OCI-LY3 (cell line): ENCODE measurements around the gene CAMK1D.

Experiments used
- CTCF ChIP-seq: fragments of 200-600, 300-600 bp; sonication (generic); IDR thresholded peaks from 2 replicates; pipeline ENCODE4 v1.5.1; 2014; ENCODE audit warnings: antibody characterized with exemption, low read length, low read depth
- EZH2phosphoT487 ChIP-seq: fragments of 200-600 bp; shearing (Covaris generic); IDR thresholded peaks from 2 replicates; pipeline ENCODE4 v1.6.1; 2018; ENCODE audit warnings: antibody characterized with exemption, mixed run types, low read depth

DNA sequence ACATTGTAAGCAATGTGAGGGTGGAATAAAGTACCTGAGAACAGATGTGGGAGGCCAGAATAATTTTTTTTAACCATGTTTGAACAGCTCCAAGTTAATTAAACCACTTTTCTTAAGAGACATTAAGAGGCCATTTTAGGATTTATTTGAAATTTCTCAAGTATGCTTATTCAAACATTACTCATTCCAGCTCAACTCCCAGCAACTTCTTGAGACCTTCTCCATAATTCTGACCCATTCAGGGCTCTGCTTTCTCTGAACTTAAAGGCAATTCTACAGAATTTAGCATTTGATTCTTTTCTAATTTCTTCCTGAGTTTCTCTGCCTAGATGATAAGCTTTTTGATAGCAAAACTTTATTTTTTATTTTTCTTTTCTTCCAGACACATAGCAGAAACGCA, 314.5 kb downstream of the CAMK1D start:
- TF ChIP-seq EZH2phosphoT487 (no peak), CTCF (no peak)
